Parathyroid adenoma (tissue), 2 donors: Measurements from ENCODE around the gene DMD.

Source experiments
- H2AFZ ChIP-seq: fragments of 300-600 bp; sonication (generic); one replicate; pipeline ENCODE4 v1.7.0; 2017; ENCODE audit warnings: antibody characterized with exemption, mild to moderate bottlenecking
- H3K27ac ChIP-seq: fragments of 300-600 bp; sonication (generic); one replicate; pipeline ENCODE4 v1.7.0; 2017
- H3K27me3 ChIP-seq: fragments of 300-600 bp; sonication (generic); one replicate; pipeline ENCODE4 v1.7.0; 2017; ENCODE audit warnings: low read length; ENCODE audit not compliant: control insufficient read depth, insufficient read depth
- H3K36me3 ChIP-seq: fragments of 300-600 bp; sonication (generic); one replicate; pipeline ENCODE4 v1.7.0; 2017; ENCODE audit warnings: low read length; ENCODE audit not compliant: control insufficient read depth, insufficient read depth
- H3K4me1 ChIP-seq: fragments of 300-600 bp; sonication (generic); one replicate; pipeline ENCODE4 v1.7.0; 2017; ENCODE audit warnings: control low read depth
- H3K4me2 ChIP-seq: fragments of 300-600 bp; sonication (generic); one replicate; pipeline ENCODE4 v1.7.0; 2017; ENCODE audit warnings: low read length
- H3K4me3 ChIP-seq: fragments of 300-600 bp; sonication (generic); one replicate; pipeline ENCODE4 v1.7.0; 2017; ENCODE audit warnings: low read depth, low read length
- H3K79me2 ChIP-seq: fragments of 300-600 bp; sonication (generic); one replicate; pipeline ENCODE4 v1.7.0; 2017; ENCODE audit warnings: control low read depth
- H3K9ac ChIP-seq: fragments of 300-600 bp; sonication (generic); one replicate; pipeline ENCODE4 v1.7.0; 2017; ENCODE audit warnings: mild to moderate bottlenecking
- H3K9me3 ChIP-seq: fragments of 300-600 bp; sonication (generic); one replicate; pipeline ENCODE4 v1.7.0; 2017; ENCODE audit warnings: low read length; ENCODE audit not compliant: control insufficient read depth
- CTCF ChIP-seq: fragments of 300-600 bp; sonication (generic); IDR thresholded peaks from one replicate; pipeline ENCODE4 v1.7.0; 2017; ENCODE audit warnings: antibody characterized with exemption, mild to moderate bottlenecking
- donor health status: primary hyperparathyroidism.

The DMD gene

GRCh38 chrX:31179203-31179602 lies 2032.1 kb downstream of the DMD start:
- no peaks in the 10 kb centered on the region for H3K4me1 ChIP-seq
- no peak overlapping the region for H3K27ac ChIP-seq
- H2AFZ ChIP-seq = no peak overlapping the region
- TF ChIP-seq CTCF = no peak
- H3K4me3 ChIP-seq = no peak overlapping the region
- H3K79me2 ChIP-seq = no peaks in the 10 kb centered on the region
- no peaks in the 10 kb centered on the region for H3K27me3 ChIP-seq
- H3K4me2 ChIP-seq = no peak overlapping the region
- H3K9ac ChIP-seq = no peak overlapping the region
- no peaks in the 10 kb centered on the region for H3K36me3 ChIP-seq
- no peaks in the 10 kb centered on the region for H3K9me3 ChIP-seq

GRCh38 chrX:31178769-31179125 lies 2032.6 kb downstream of the DMD start:
- Histone ChIP-seq H3K4me2 (no peak overlapping the region), H3K4me3 (no peak overlapping the region), H3K4me1 (no peaks in the 10 kb centered on the region), H3K27ac (no peak overlapping the region), H2AFZ (no peak overlapping the region), H3K9ac (no peak overlapping the region), H3K27me3 (no peaks in the 10 kb centered on the region), H3K9me3 (no peaks in the 10 kb centered on the region), H3K36me3 (no peaks in the 10 kb centered on the region), H3K79me2 (no peaks in the 10 kb centered on the region)
- no peak for TF ChIP-seq CTCF

GRCh38 chrX:31178064-31178768 lies 2033.1 kb downstream of the DMD start:
- Histone ChIP-seq H3K79me2 (no peaks in the 10 kb centered on the region), H3K27me3 (no peaks in the 10 kb centered on the region), H3K27ac (no peak overlapping the region), H2AFZ (no peak overlapping the region), H3K36me3 (no peaks in the 10 kb centered on the region), H3K9me3 (no peaks in the 10 kb centered on the region), H3K4me2 (no peak overlapping the region), H3K4me3 (no peak overlapping the region), H3K9ac (no peak overlapping the region), H3K4me1 (no peaks in the 10 kb centered on the region)
- TF ChIP-seq CTCF = no peak

- Histone ChIP-seq H3K4me3 (no peak overlapping the region), H3K4me1 (no peaks in the 10 kb centered on the region), H3K36me3 (no peaks in the 10 kb centered on the region), H3K79me2 (no peaks in the 10 kb centered on the region), H3K27ac (no peak overlapping the region), H3K4me2 (no peak overlapping the region), H2AFZ (no peak overlapping the region), H3K9me3 (no peaks in the 10 kb centered on the region), H3K27me3 (no peaks in the 10 kb centered on the region), H3K9ac (no peak overlapping the region)
- no peak for TF ChIP-seq CTCF
These were observed 2040.6 kb downstream of the DMD start for GRCh38 chrX:31170792-31171191.

- H3K36me3 ChIP-seq = no peaks in the 10 kb centered on the region
- no peaks in the 10 kb centered on the region for H3K9me3 ChIP-seq
- no peak for TF ChIP-seq CTCF
- no peaks in the 10 kb centered on the region for H3K79me2 ChIP-seq
- no peak overlapping the region for H3K4me2 ChIP-seq
- no peak overlapping the region for H3K9ac ChIP-seq
- no peak overlapping the region for H3K4me3 ChIP-seq
- no peak overlapping the region for H3K27ac ChIP-seq
- H3K27me3 ChIP-seq = no peaks in the 10 kb centered on the region
- no peak overlapping the region for H2AFZ ChIP-seq
- H3K4me1 ChIP-seq = no peaks in the 10 kb centered on the region
These were observed 2042.8 kb downstream of the DMD start for GRCh38 chrX:31168551-31168950.
